GM23338 (cell line): ENCODE data around the gene PRSS33. TPM values are rescaled to one million over a fixed set of nuclear protein-coding genes. Genes with fewer than 3 reads are reported as not detected.

Source experiments
- ATAC-seq: fragments of 200-7000 bp; cut with Tn5 transposase; 3 replicates; pipeline ENCODE4 v1.9.1; 2020
- DNase-seq: peaks from one replicate; pipeline ENCODE4 v3.0.0-alpha.2; 2015; ENCODE audit warnings: low spot score
- H2AFZ ChIP-seq: fragments of 200-600 bp; sonication (generic); 2 replicates; pipeline ENCODE4 v1.8.0; 2016; ENCODE audit warnings: antibody characterized with exemption, mild to moderate bottlenecking, moderate library complexity
- H3F3A ChIP-seq: fragments of 200-600 bp; sonication (generic); replicated peaks from 2 replicates; pipeline ENCODE4 v1.8.0; 2017; ENCODE audit warnings: antibody characterized with exemption, mixed run types, low read depth
- H3K27ac ChIP-seq: fragments of 200-600 bp; sonication (generic); 2 replicates; pipeline ENCODE4 v1.6.1; 2016; ENCODE audit warnings: low read depth
- H3K27me3 ChIP-seq: fragments of 200-600 bp; sonication (generic); 2 replicates; pipeline ENCODE4 v1.8.0; 2016; ENCODE audit warnings: mild to moderate bottlenecking, mixed run types, moderate library complexity; ENCODE audit not compliant: insufficient read depth
- H3K36me3 ChIP-seq: fragments of 200-600 bp; sonication (generic); 2 replicates; pipeline ENCODE4 v1.8.0; 2016; ENCODE audit warnings: mild to moderate bottlenecking; ENCODE audit not compliant: insufficient read depth
- H3K4me1 ChIP-seq: fragments of 200-600 bp; sonication (generic); 2 replicates; pipeline ENCODE4 v1.8.0; 2016; ENCODE audit warnings: mild to moderate bottlenecking, moderate library complexity; ENCODE audit not compliant: insufficient read depth
- H3K4me2 ChIP-seq: fragments of 200-600 bp; sonication (generic); 2 replicates; pipeline ENCODE4 v1.7.1; 2017; ENCODE audit warnings: mixed run types
- H3K4me3 ChIP-seq: fragments of 200-600 bp; sonication (generic); 2 replicates; pipeline ENCODE4 v1.6.1; 2016; ENCODE audit warnings: mixed run types
- H3K79me2 ChIP-seq: fragments of 200-600 bp; sonication (generic); replicated peaks from 2 replicates; pipeline ENCODE4 v1.8.0; 2017; ENCODE audit warnings: mild to moderate bottlenecking; ENCODE audit not compliant: insufficient read depth
- H3K9me2 ChIP-seq: fragments of 200-600 bp; sonication (generic); 2 replicates; pipeline ENCODE4 v1.8.0; 2017; ENCODE audit not compliant: insufficient read depth
- H4K20me1 ChIP-seq: fragments of 200-600 bp; sonication (generic); replicated peaks from 2 replicates; pipeline ENCODE4 v1.8.0; 2017; ENCODE audit warnings: mild to moderate bottlenecking; ENCODE audit not compliant: insufficient read depth
- H3K27ac Mint-ChIP-seq: 2 replicates; pipeline ENCODE4 v1.8.0; 2020; ENCODE audit warnings: inconsistent platforms, mild to moderate bottlenecking, moderate library complexity, mixed read lengths
- H3K27me3 Mint-ChIP-seq: 3 replicates; pipeline ENCODE4 v1.8.0; 2022; ENCODE audit warnings: low read depth, mild to moderate bottlenecking, moderate library complexity, mixed read lengths, inconsistent platforms; ENCODE audit not compliant: insufficient read depth, poor library complexity
- H3K36me3 Mint-ChIP-seq: 3 replicates; pipeline ENCODE4 v1.8.0; 2021; ENCODE audit warnings: low read depth, mild to moderate bottlenecking, inconsistent platforms, moderate library complexity, mixed read lengths
- H3K4me1 Mint-ChIP-seq: 3 replicates; pipeline ENCODE4 v1.8.0; 2020; ENCODE audit warnings: mild to moderate bottlenecking, inconsistent platforms, mixed read lengths
- H3K4me3 Mint-ChIP-seq: 3 replicates; pipeline ENCODE4 v1.8.0; 2021; ENCODE audit warnings: moderate library complexity, mild to moderate bottlenecking, inconsistent platforms, mixed read lengths
- H3K9me3 Mint-ChIP-seq: 3 replicates; pipeline ENCODE4 v1.8.0; 2020; ENCODE audit warnings: moderate library complexity, mild to moderate bottlenecking, inconsistent platforms, mixed read lengths
- CREB1 ChIP-seq: fragments of 250-450 bp; sonication (Bioruptor Pico); IDR thresholded peaks from 2 replicates; pipeline ENCODE4 v1.5.0; 2020; ENCODE audit warnings: low read depth, mild to moderate bottlenecking, moderate library complexity
- CTCF ChIP-seq, 2 experiments: fragments of 200-600 bp in 1 of 2; sonication (generic) in 1 of 2; conservative IDR thresholded peaks; 2 replicates each; pipeline versions ENCODE4 v1.5.1 to v1.6.1; 2016 to 2017; ENCODE audit warnings: antibody characterized with exemption in 2 of 2, low read depth in 2 of 2, mild to moderate bottlenecking in 2 of 2, moderate library complexity in 1 of 2
- ETS1 ChIP-seq: IDR thresholded peaks from 2 replicates; pipeline ENCODE4 v1.6.1; 2016; ENCODE audit warnings: antibody characterized with exemption
- EZH2 ChIP-seq: fragments of 200-600 bp; sonication (generic); IDR thresholded peaks from one replicate; pipeline ENCODE4 v1.8.0; 2017; ENCODE audit warnings: antibody characterized with exemption, mild to moderate bottlenecking, low read depth; ENCODE audit not compliant: unreplicated experiment
- EZH2phosphoT487 ChIP-seq: fragments of 200-600 bp; sonication (generic); IDR thresholded peaks from one replicate; pipeline ENCODE4 v1.8.1; 2018; ENCODE audit warnings: antibody characterized with exemption; ENCODE audit not compliant: unreplicated experiment
- JUNB ChIP-seq: IDR thresholded peaks from one replicate; pipeline ENCODE4 v1.6.1; 2016; ENCODE audit warnings: antibody characterized with exemption; ENCODE audit not compliant: unreplicated experiment
- NANOG ChIP-seq: IDR thresholded peaks from 2 replicates; pipeline ENCODE4 v1.6.1; 2016; ENCODE audit warnings: antibody characterized with exemption, borderline replicate concordance
- POLR2AphosphoS5 ChIP-seq: IDR thresholded peaks from 2 replicates; pipeline ENCODE4 v1.6.1; 2016; ENCODE audit warnings: antibody characterized with exemption, low read depth
- REST ChIP-seq: IDR thresholded peaks from one replicate; pipeline ENCODE4 v1.6.1; 2018; ENCODE audit warnings: antibody characterized with exemption; ENCODE audit not compliant: unreplicated experiment
- STAT1 ChIP-seq: IDR thresholded peaks from one replicate; pipeline ENCODE4 v1.6.1; 2016; ENCODE audit warnings: antibody characterized with exemption; ENCODE audit not compliant: unreplicated experiment
- ZNF114 ChIP-seq: fragments of 250-450 bp; sonication (Bioruptor Pico); IDR thresholded peaks from 2 replicates; pipeline ENCODE4 v1.5.0; 2020; ENCODE audit warnings: mild to moderate bottlenecking, moderate library complexity
- ZNF331 ChIP-seq: fragments of 250-450 bp; sonication (Bioruptor Pico); IDR thresholded peaks from 2 replicates; pipeline ENCODE4 v1.5.0; 2020; ENCODE audit warnings: low read depth, mild to moderate bottlenecking, moderate library complexity
- polyA plus RNA-seq: library from polyadenylated mRNA; unstranded; fragments of >200 nt; fragmentation: Nextera tagmentation; extraction: Ambion mirVana; gene quantifications from 2 replicates; pipeline ENCODE4 v1.2.1, GENCODE V29; 2016
- total RNA-seq: library from RNA; depleted of rRNA; stranded (reverse); fragments of >200 nt; shearing (Covaris generic); gene quantifications from 2 replicates; pipeline ENCODE4 v1.2.3, GENCODE V29; 2014
- TF ChIP-seq, protein P1 (sequence below): fragments of 250-450 bp; sonication (Bioruptor Pico); IDR thresholded peaks from 2 replicates; pipeline ENCODE4 v1.5.0; 2020; ENCODE audit warnings: mild to moderate bottlenecking, moderate library complexity

PRSS33 gene
- total and polyA plus RNA-seq, 2 experiments from 2014 or later = 0.24 to 1.4 TPM

DNA sequence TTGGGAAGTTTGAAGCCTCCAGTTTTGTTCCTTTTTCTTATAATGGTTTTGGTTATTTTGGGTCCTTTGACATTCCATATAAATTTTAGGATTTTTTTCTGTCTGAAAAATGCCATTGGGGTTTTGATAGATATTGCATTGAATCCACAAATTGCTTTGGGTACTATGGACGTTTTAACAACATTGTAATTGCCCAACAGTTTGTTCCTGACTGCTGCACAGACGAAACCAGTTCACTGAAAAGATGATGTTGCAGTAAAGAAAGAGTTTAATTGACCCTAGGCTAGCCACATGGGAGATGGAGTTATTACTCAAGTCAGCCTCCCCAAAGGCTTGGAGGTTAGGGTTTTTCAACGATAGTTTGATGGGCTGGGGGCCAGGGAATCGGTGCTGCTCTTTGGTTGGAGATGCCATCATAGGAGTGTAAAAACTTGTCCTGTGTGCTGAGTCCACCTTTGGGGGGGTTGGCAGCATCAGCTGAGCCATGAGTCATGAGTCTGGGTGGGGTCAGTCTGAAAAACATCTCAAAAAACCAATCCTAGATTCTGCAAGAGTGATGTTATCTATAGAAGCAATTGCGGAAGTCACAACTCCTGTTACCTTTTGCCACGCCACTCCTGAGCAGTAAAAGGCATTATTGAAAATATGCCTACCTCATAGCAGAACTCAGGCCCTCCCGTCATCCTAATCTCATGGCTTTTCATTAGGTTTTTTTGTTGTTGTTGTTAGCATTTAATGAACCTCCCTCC lies 8.2 kb upstream of the PRSS33 start:
- Histone ChIP-seq H3F3A (no peaks in the 10 kb centered on the region), H3K27me3 (no peaks in the 10 kb centered on the region), H3K4me3 (no peak overlapping the region), H3K9me2 (no peaks in the 10 kb centered on the region), H3K4me1 (no peaks in the 10 kb centered on the region), H2AFZ (no peak overlapping the region), H3K36me3 (no peaks in the 10 kb centered on the region), H3K27ac (no peak overlapping the region), H3K4me2 (no peak overlapping the region), H3K79me2 (no peaks in the 10 kb centered on the region), H4K20me1 (no peaks in the 10 kb centered on the region)
- no peak overlapping the region for H3K27ac Mint-ChIP-seq
- no peaks in the 10 kb centered on the region for H3K9me3 Mint-ChIP-seq
- DNase-seq (no peak), ATAC-seq (no peak)
- no peak for TF ChIP-seq STAT1
- TF ChIP-seq REST = no peak
- no peak for TF ChIP-seq ZNF331
- TF ChIP-seq CTCF (conservative IDR thresholded peaks at IDR 0.05; ENCODE audit: low read depth in 2 of 2) = no peak
- TF ChIP-seq, protein P1, sequence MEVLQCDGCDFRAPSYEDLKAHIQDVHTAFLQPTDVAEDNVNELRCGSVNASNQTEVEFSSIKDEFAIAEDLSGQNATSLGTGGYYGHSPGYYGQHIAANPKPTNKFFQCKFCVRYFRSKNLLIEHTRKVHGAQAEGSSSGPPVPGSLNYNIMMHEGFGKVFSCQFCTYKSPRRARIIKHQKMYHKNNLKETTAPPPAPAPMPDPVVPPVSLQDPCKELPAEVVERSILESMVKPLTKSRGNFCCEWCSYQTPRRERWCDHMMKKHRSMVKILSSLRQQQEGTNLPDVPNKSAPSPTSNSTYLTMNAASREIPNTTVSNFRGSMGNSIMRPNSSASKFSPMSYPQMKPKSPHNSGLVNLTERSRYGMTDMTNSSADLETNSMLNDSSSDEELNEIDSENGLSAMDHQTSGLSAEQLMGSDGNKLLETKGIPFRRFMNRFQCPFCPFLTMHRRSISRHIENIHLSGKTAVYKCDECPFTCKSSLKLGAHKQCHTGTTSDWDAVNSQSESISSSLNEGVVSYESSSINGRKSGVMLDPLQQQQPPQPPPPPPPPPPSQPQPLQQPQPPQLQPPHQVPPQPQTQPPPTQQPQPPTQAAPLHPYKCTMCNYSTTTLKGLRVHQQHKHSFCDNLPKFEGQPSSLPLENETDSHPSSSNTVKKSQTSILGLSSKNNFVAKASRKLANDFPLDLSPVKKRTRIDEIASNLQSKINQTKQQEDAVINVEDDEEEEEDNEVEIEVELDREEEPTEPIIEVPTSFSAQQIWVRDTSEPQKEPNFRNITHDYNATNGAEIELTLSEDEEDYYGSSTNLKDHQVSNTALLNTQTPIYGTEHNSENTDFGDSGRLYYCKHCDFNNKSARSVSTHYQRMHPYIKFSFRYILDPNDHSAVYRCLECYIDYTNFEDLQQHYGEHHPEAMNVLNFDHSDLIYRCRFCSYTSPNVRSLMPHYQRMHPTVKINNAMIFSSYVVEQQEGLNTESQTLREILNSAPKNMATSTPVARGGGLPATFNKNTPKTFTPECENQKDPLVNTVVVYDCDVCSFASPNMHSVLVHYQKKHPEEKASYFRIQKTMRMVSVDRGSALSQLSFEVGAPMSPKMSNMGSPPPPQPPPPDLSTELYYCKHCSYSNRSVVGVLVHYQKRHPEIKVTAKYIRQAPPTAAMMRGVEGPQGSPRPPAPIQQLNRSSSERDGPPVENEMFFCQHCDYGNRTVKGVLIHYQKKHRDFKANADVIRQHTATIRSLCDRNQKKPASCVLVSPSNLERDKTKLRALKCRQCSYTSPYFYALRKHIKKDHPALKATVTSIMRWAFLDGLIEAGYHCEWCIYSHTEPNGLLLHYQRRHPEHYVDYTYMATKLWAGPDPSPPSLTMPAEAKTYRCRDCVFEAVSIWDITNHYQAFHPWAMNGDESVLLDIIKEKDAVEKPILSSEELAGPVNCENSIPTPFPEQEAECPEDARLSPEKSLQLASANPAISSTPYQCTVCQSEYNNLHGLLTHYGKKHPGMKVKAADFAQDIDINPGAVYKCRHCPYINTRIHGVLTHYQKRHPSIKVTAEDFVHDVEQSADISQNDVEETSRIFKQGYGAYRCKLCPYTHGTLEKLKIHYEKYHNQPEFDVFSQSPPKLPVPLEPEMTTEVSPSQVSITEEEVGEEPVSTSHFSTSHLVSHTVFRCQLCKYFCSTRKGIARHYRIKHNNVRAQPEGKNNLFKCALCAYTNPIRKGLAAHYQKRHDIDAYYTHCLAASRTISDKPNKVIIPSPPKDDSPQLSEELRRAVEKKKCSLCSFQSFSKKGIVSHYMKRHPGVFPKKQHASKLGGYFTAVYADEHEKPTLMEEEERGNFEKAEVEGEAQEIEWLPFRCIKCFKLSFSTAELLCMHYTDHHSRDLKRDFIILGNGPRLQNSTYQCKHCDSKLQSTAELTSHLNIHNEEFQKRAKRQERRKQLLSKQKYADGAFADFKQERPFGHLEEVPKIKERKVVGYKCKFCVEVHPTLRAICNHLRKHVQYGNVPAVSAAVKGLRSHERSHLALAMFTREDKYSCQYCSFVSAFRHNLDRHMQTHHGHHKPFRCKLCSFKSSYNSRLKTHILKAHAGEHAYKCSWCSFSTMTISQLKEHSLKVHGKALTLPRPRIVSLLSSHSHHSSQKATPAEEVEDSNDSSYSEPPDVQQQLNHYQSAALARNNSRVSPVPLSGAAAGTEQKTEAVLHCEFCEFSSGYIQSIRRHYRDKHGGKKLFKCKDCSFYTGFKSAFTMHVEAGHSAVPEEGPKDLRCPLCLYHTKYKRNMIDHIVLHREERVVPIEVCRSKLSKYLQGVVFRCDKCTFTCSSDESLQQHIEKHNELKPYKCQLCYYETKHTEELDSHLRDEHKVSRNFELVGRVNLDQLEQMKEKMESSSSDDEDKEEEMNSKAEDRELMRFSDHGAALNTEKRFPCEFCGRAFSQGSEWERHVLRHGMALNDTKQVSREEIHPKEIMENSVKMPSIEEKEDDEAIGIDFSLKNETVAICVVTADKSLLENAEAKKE (CRISPR knock-in tag) = no peak
- TF ChIP-seq JUNB = no peak
- TF ChIP-seq ZNF114 (CRISPR knock-in tag) = no peak
- TF ChIP-seq EZH2 = no peak
- no peak for TF ChIP-seq CREB1 (CRISPR knock-in tag)
- TF ChIP-seq NANOG = no peak
- no peak for TF ChIP-seq ETS1
- no peak for TF ChIP-seq EZH2phosphoT487
- TF ChIP-seq POLR2AphosphoS5 = no peak
- H3K4me1 Mint-ChIP-seq = no peaks in the 10 kb centered on the region
- H3K36me3 Mint-ChIP-seq = no peaks in the 10 kb centered on the region
- H3K4me3 Mint-ChIP-seq = no peak overlapping the region
- H3K27me3 Mint-ChIP-seq = peaks cover 9% of the 10 kb centered on the region
